BE2C (cell line): ENCODE data around the gene POU5F1.

Experiments used
- DNase-seq: peaks from one replicate; pipeline ENCODE4 v3.0.0-alpha.2; 2020
- H3K27me3 ChIP-seq: fragments of 250-450 bp; sonication (Bioruptor Pico); 2 replicates; pipeline ENCODE4 v1.5.1; 2020; ENCODE audit warnings: mild to moderate bottlenecking
- H3K36me3 ChIP-seq: fragments of 250-450 bp; sonication (Bioruptor Pico); 2 replicates; pipeline ENCODE4 v1.5.1; 2020; ENCODE audit warnings: mild to moderate bottlenecking
- H3K4me1 ChIP-seq: fragments of 250-450 bp; sonication (Bioruptor Pico); 2 replicates; pipeline ENCODE4 v1.5.1; 2020
- H3K4me3 ChIP-seq: 2 replicates; pipeline ENCODE4 v1.5.1; 2011; ENCODE audit warnings: low read depth, low read length
- H3K9me3 ChIP-seq: fragments of 250-450 bp; sonication (Bioruptor Pico); 2 replicates; pipeline ENCODE4 v1.5.1; 2020
- CTCF ChIP-seq: IDR thresholded peaks from 2 replicates; pipeline ENCODE4 v1.5.1; 2012; ENCODE audit warnings: mild to moderate bottlenecking, low read depth, low read length

Gene POU5F1

GRCh38 chr6:31179896-31180295 is 9.4 kb upstream of the POU5F1 start:
- H3K36me3 ChIP-seq = no peaks in the 10 kb centered on the region
- no peak for DNase-seq
- no peaks in the 10 kb centered on the region for H3K27me3 ChIP-seq
- H3K9me3 ChIP-seq = no peaks in the 10 kb centered on the region
- no peaks in the 10 kb centered on the region for H3K4me1 ChIP-seq
- H3K4me3 ChIP-seq = peak overlapping the region; percentile 56
- TF ChIP-seq CTCF = no peak

- Histone ChIP-seq H3K27me3 (no peaks in the 10 kb centered on the region), H3K36me3 (no peaks in the 10 kb centered on the region), H3K9me3 (no peaks in the 10 kb centered on the region), H3K4me3 (no peak overlapping the region), H3K4me1 (no peaks in the 10 kb centered on the region)
- TF ChIP-seq CTCF = no peak
- DNase-seq = no peak
These were observed 8.5 kb upstream of the POU5F1 start for GRCh38 chr6:31179042-31179386.

GRCh38 chr6:31178143-31179041 is 7.9 kb upstream of the POU5F1 start:
- no peaks in the 10 kb centered on the region for H3K36me3 ChIP-seq
- H3K4me1 ChIP-seq = no peaks in the 10 kb centered on the region
- no peaks in the 10 kb centered on the region for H3K27me3 ChIP-seq
- no peak for DNase-seq
- no peak overlapping the region for H3K4me3 ChIP-seq
- no peaks in the 10 kb centered on the region for H3K9me3 ChIP-seq
- no peak for TF ChIP-seq CTCF

- no peak for DNase-seq
- no peaks in the 10 kb centered on the region for H3K9me3 ChIP-seq
- H3K4me1 ChIP-seq = no peaks in the 10 kb centered on the region
- no peaks in the 10 kb centered on the region for H3K27me3 ChIP-seq
- no peaks in the 10 kb centered on the region for H3K36me3 ChIP-seq
- H3K4me3 ChIP-seq = no peak overlapping the region
- TF ChIP-seq CTCF = no peak
These were observed 5.5 kb upstream of the POU5F1 start for GRCh38 chr6:31175971-31176370.

GRCh38 chr6:31174378-31174777 is 3.9 kb upstream of the POU5F1 start:
- Histone ChIP-seq H3K36me3 (no peaks in the 10 kb centered on the region), H3K4me3 (no peak overlapping the region), H3K4me1 (no peaks in the 10 kb centered on the region), H3K27me3 (no peaks in the 10 kb centered on the region), H3K9me3 (no peaks in the 10 kb centered on the region)
- no peak for TF ChIP-seq CTCF
- DNase-seq = no peak

- DNase-seq = no peak
- H3K27me3 ChIP-seq = no peaks in the 10 kb centered on the region
- no peaks in the 10 kb centered on the region for H3K36me3 ChIP-seq
- no peak for TF ChIP-seq CTCF
- no peak overlapping the region for H3K4me3 ChIP-seq
- no peaks in the 10 kb centered on the region for H3K4me1 ChIP-seq
- no peaks in the 10 kb centered on the region for H3K9me3 ChIP-seq
These were observed 2.9 kb upstream of the POU5F1 start for GRCh38 chr6:31173406-31173805.
